ENCODE measurements around the gene GABRG1.

The GABRG1 gene

GRCh38 chr4:45987858-45988257, 136.0 kb downstream of the GABRG1 start:
- H3K4me1 ChIP-seq (ENCODE audit: control insufficient read depth, insufficient read depth, low read length) = no peaks in the 10 kb centered on the region
- H3K27me3 ChIP-seq (ENCODE audit: control insufficient read depth, insufficient read depth, low read length) = no peaks in the 10 kb centered on the region
- H3K4me3 ChIP-seq (ENCODE audit: low read length) = no peak overlapping the region
- no peak overlapping the region for H3K9ac ChIP-seq (ENCODE audit: low read length)
- no peaks in the 10 kb centered on the region for H3K36me3 ChIP-seq (ENCODE audit: control insufficient read depth, insufficient read depth, low read length)
- H3K9me3 ChIP-seq (ENCODE audit: control insufficient read depth, low read length) = no peaks in the 10 kb centered on the region

Data from mucosa of stomach (tissue), 1 donor.